Measurements from ENCODE around the gene HDAC4.

DNA sequence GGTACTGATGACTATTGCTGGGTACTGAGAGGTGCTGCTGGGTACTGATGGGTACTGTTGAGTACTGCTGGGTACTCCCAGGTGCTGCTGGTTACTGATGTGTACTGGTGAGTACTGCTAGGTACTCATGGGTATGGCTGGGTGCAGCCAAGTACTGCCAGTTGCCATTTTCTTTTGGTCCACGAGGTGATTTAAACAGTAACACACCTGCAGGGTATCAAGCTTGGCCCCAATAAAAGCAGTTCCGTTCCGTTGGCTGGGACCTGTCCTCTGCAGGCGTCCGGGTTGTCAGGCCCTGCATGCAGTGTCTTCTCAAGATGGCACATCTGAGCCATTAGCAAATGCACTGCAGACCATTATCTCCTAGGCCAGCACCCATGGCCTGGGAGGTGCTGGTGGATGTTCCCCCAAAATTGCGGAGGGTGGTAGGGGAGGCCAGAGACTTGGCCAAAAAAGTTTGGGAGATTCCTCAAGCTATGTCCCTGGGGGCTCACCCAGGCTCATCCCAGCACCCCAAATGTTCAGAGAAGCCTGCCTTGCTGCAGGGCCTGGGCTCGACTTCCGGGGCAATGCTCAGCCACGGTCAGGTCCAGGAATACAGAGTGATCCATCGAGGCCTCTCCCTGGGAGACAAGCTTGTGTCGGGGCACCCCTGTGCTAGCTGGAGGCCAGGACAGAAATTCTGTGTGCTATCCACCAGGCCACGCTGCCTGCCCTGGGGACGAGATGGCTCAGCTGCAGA, 387.7 kb downstream of the HDAC4 start:
- TF ChIP-seq, protein P1, sequence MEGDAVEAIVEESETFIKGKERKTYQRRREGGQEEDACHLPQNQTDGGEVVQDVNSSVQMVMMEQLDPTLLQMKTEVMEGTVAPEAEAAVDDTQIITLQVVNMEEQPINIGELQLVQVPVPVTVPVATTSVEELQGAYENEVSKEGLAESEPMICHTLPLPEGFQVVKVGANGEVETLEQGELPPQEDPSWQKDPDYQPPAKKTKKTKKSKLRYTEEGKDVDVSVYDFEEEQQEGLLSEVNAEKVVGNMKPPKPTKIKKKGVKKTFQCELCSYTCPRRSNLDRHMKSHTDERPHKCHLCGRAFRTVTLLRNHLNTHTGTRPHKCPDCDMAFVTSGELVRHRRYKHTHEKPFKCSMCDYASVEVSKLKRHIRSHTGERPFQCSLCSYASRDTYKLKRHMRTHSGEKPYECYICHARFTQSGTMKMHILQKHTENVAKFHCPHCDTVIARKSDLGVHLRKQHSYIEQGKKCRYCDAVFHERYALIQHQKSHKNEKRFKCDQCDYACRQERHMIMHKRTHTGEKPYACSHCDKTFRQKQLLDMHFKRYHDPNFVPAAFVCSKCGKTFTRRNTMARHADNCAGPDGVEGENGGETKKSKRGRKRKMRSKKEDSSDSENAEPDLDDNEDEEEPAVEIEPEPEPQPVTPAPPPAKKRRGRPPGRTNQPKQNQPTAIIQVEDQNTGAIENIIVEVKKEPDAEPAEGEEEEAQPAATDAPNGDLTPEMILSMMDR (IDR thresholded peaks at IDR 0.05; ENCODE audit: low read length), result no peak
- TF ChIP-seq EZH2 (IDR thresholded peaks at IDR 0.05; ENCODE audit: borderline replicate concordance, low read length), result no peak
